OCI-LY7 (cell line): ENCODE measurements around the gene RAB19. TPM values are rescaled to one million over a fixed set of nuclear protein-coding genes. Genes with fewer than 3 reads are reported as not detected.
A peak's percentile ranks its signal among the peaks of the same experiment; 100 is the strongest.

Source experiments
- BruUV-seq: library from RNA; stranded (reverse); fragments of 400-500 nt; replicated peaks from 2 replicates; lab custom pipeline; 2021; lab: Mats Ljungman, UMichigan
- CTCF ChIA-PET: fragments of 300-600 bp; sonication (Branson Sonifier 250); formaldehyde crosslinking; loops from one replicate; lab custom pipeline; 2022; ENCODE audit warnings: antibody characterized with exemption; ENCODE audit not compliant: unreplicated experiment; lab: Charles Lee
- POLR2A ChIA-PET: fragments of 300-600 bp; sonication (Branson Sonifier 250); formaldehyde crosslinking; loops from one replicate; lab custom pipeline; 2022; ENCODE audit warnings: antibody characterized with exemption; lab: Charles Lee
- DNase-seq: peaks from one replicate; pipeline ENCODE4 v3.0.0-alpha.2; 2015; ENCODE audit warnings: low spot score
- H2AFZ ChIP-seq: fragments of 200-600 bp; sonication (generic), shearing (Covaris generic); 2 replicates; pipeline ENCODE4 v1.6.1; 2014; ENCODE audit warnings: mild to moderate bottlenecking, antibody characterized with exemption, low read length, moderate library complexity
- H3K27ac ChIP-seq: fragments of 200-600 bp; sonication (generic); 2 replicates; pipeline ENCODE4 v1.5.1; 2014; ENCODE audit warnings: mixed run types, low read depth, mild to moderate bottlenecking, moderate library complexity, low read length, inconsistent platforms; ENCODE audit not compliant: poor library complexity, severe bottlenecking
- H3K36me3 ChIP-seq: fragments of 200-600 bp; sonication (generic); 2 replicates; pipeline ENCODE4 v1.6.1; 2014; ENCODE audit warnings: mild to moderate bottlenecking, antibody characterized with exemption, low read length, moderate library complexity, mixed read lengths; ENCODE audit not compliant: insufficient read depth
- H3K4me1 ChIP-seq: fragments of 200-600 bp; sonication (generic); 2 replicates; pipeline ENCODE4 v1.5.1; 2014; ENCODE audit warnings: mild to moderate bottlenecking, low read length; ENCODE audit not compliant: insufficient read depth, poor library complexity, severe bottlenecking
- H3K4me2 ChIP-seq: fragments of 200-600 bp; sonication (generic); 2 replicates; pipeline ENCODE4 v1.6.1; 2014; ENCODE audit warnings: mild to moderate bottlenecking, low read length
- H3K4me3 ChIP-seq: fragments of 200-600 bp; sonication (generic); 2 replicates; pipeline ENCODE4 v1.5.1; 2014; ENCODE audit warnings: mild to moderate bottlenecking, low read depth, low read length; ENCODE audit not compliant: poor library complexity, severe bottlenecking
- H3K79me2 ChIP-seq: fragments of 200-600 bp; sonication (generic); 2 replicates; pipeline ENCODE4 v1.6.1; 2016; ENCODE audit warnings: low read depth, mild to moderate bottlenecking, low read length, moderate library complexity, mixed read lengths; ENCODE audit not compliant: insufficient read depth
- H3K9me2 ChIP-seq: fragments of 200-600 bp; sonication (generic); 2 replicates; pipeline ENCODE4 v1.6.1; 2016; ENCODE audit warnings: mild to moderate bottlenecking, low read length, mixed read lengths; ENCODE audit not compliant: insufficient read depth
- H3K9me3 ChIP-seq: fragments of 200-600 bp; sonication (generic); 2 replicates; pipeline ENCODE4 v1.6.1; 2014; ENCODE audit warnings: mild to moderate bottlenecking, mixed run types, low read length, mixed read lengths
- H4K20me1 ChIP-seq: fragments of 200-600 bp; sonication (generic); 2 replicates; pipeline ENCODE4 v1.6.1; 2014; ENCODE audit warnings: mild to moderate bottlenecking, antibody characterized with exemption, low read length, moderate library complexity, mixed read lengths; ENCODE audit not compliant: insufficient read depth
- EZH2phosphoT487 ChIP-seq: fragments of 200-600 bp; sonication (generic); IDR thresholded peaks from 2 replicates; pipeline ENCODE4 v1.6.1; 2018; ENCODE audit warnings: low read depth, borderline replicate concordance, mild to moderate bottlenecking, mixed run types, antibody characterized with exemption, low read length, moderate library complexity, mixed read lengths
- intact Hi-C: fragments of 100-400 bp; cut with micrococcal nuclease; formaldehyde crosslinking; loops from one replicate; pipeline ENCODE4 v1.10.0; 2022; ENCODE audit not compliant: unreplicated experiment
- total RNA-seq, 2 experiments: library from RNA; depleted of rRNA in 1 of 2; stranded (reverse); fragments of >200 nt in 1 of 2; shearing (Covaris generic) in 1 of 2; gene quantifications; 2 replicates each; pipeline ENCODE4 v1.2.3, GENCODE V29; 2014 to 2022
- TF ChIP-seq, protein P1 (sequence below): fragments of 200-600 bp; sonication (generic); conservative IDR thresholded peaks from 2 replicates; pipeline ENCODE4 v1.5.1; 2014; ENCODE audit warnings: mild to moderate bottlenecking, antibody characterized with exemption, low read length, moderate library complexity, mixed read lengths

The RAB19 gene
- total RNA-seq, 2 experiments from 2014 or later: not detected

DNA sequence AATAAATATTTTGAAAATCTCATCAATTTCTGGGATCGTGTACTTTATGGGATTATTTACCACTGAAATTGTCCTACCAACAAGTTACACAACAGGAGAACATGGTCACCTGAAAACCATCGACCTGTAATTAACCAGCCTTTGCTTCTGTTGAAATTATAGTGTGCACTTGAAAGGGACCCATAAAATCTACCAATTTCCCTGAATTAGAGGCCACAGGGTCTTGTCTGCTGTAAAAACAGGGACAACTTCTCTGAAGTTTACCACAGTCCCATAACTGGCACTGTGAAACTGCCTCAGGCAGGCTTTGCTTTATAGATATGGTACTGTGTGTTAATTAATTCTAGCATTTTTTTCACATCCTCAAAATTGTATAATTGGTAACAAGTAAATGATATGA is 37.7 kb downstream of the RAB19 start:
- ChIA-PET CTCF (interaction anchor here (0.6 kb wide), 1 partner anchor 179 kb away, joined by 3 read pairs; no protein-coding TSS in a partner anchor), POLR2A (no interaction called here)
- intact Hi-C loops: no loop called here
- TF ChIP-seq, protein P1, sequence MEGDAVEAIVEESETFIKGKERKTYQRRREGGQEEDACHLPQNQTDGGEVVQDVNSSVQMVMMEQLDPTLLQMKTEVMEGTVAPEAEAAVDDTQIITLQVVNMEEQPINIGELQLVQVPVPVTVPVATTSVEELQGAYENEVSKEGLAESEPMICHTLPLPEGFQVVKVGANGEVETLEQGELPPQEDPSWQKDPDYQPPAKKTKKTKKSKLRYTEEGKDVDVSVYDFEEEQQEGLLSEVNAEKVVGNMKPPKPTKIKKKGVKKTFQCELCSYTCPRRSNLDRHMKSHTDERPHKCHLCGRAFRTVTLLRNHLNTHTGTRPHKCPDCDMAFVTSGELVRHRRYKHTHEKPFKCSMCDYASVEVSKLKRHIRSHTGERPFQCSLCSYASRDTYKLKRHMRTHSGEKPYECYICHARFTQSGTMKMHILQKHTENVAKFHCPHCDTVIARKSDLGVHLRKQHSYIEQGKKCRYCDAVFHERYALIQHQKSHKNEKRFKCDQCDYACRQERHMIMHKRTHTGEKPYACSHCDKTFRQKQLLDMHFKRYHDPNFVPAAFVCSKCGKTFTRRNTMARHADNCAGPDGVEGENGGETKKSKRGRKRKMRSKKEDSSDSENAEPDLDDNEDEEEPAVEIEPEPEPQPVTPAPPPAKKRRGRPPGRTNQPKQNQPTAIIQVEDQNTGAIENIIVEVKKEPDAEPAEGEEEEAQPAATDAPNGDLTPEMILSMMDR: no peak
- no peak for TF ChIP-seq EZH2phosphoT487
- no TSS peak for BruUV-seq
- no peaks in the 10 kb centered on the region for H4K20me1 ChIP-seq
- H3K79me2 ChIP-seq: no peaks in the 10 kb centered on the region
- no peak for DNase-seq
- no peaks in the 10 kb centered on the region for H3K4me1 ChIP-seq
- H2AFZ ChIP-seq: no peak overlapping the region
- no peaks in the 10 kb centered on the region for H3K36me3 ChIP-seq
- H3K4me3 ChIP-seq: no peak overlapping the region
- H3K27ac ChIP-seq: no peak overlapping the region
- H3K9me3 ChIP-seq: no peaks in the 10 kb centered on the region
- H3K9me2 ChIP-seq: no peaks in the 10 kb centered on the region
- no peak overlapping the region for H3K4me2 ChIP-seq

GRCh38 chr7:140446467-140446866 is 42.6 kb downstream of the RAB19 start:
- no peak overlapping the region for H3K4me3 ChIP-seq
- no peaks in the 10 kb centered on the region for H3K36me3 ChIP-seq
- no TSS peak for BruUV-seq
- POLR2A ChIA-PET: no interaction called here
- no peaks in the 10 kb centered on the region for H3K9me3 ChIP-seq
- H3K9me2 ChIP-seq: no peaks in the 10 kb centered on the region
- TF ChIP-seq, protein P1: peak; percentile 37; the same call in 1 of the 2 replicates
- TF ChIP-seq EZH2phosphoT487: no peak
- no peak for DNase-seq
- intact Hi-C loops: no loop called here
- no peak overlapping the region for H3K27ac ChIP-seq
- H3K4me1 ChIP-seq: no peaks in the 10 kb centered on the region
- CTCF ChIA-PET: no interaction called here
- no peak overlapping the region for H3K4me2 ChIP-seq
- no peak overlapping the region for H2AFZ ChIP-seq
- no peaks in the 10 kb centered on the region; the same call in 1 of the 2 replicates for H4K20me1 ChIP-seq
- H3K79me2 ChIP-seq: no peaks in the 10 kb centered on the region

- ChIA-PET POLR2A (no interaction called here), CTCF (no interaction called here)
- no peak for DNase-seq
- Histone ChIP-seq H3K9me2 (no peaks in the 10 kb centered on the region), H4K20me1 (no peaks in the 10 kb centered on the region; the same call in 1 of the 2 replicates), H2AFZ (no peak overlapping the region), H3K27ac (no peak overlapping the region), H3K4me2 (no peak overlapping the region), H3K4me3 (no peak overlapping the region), H3K36me3 (0 out of 2 replicates have a peak, but pooled peaks cover 3% of the 10 kb centered on the region), H3K9me3 (no peaks in the 10 kb centered on the region), H3K79me2 (no peaks in the 10 kb centered on the region), H3K4me1 (no peaks in the 10 kb centered on the region)
- intact Hi-C loops: no loop called here
- no TSS peak for BruUV-seq
- TF ChIP-seq EZH2phosphoT487: no peak
- TF ChIP-seq, protein P1: no peak
Measured at GRCh38 chr7:140447841-140448240, 44.0 kb downstream of the RAB19 start.
